Natural killer cell treated with Interleukin-12 subunit alpha and Interleukin-12 subunit beta and Interleukin-15 and Interleukin-18, amount 100 ng/mL, for 72 hours (primary cell): ENCODE measurements around the gene LCE3C. TPM values are rescaled to one million over a fixed set of nuclear protein-coding genes. Genes with fewer than 3 reads are reported as not detected.
"Not testable (repeated sequence)": the region's sequence is repeated elsewhere in the genome, so short reads cannot be mapped to it uniquely, and the experiment has no call there.

Source experiments
- ATAC-seq, 2 donors: fragments of 150-1000 bp; cut with Tn5 transposase in 1 of 2; sonication (Bioruptor Pico), chemical (Tn5 transposase) in 1 of 2; 2 replicates each; pipeline ENCODE4 v1.10.0; 2021
- DNase-seq: peaks from one replicate; pipeline ENCODE4 v3.0.0; 2022; ENCODE audit warnings: low spot score
- H3K27ac Mint-ChIP-seq, 2 donors: 1 replicate in 1 of 2; 2 replicates in 1 of 2; pipeline ENCODE4 v1.8.0; 2022; ENCODE audit warnings: mixed read lengths in 2 of 2, mild to moderate bottlenecking in 1 of 2, moderate library complexity in 1 of 2
- H3K27me3 Mint-ChIP-seq, 2 donors: 1 replicate in 1 of 2; 2 replicates in 1 of 2; pipeline ENCODE4 v1.8.0; 2022; ENCODE audit warnings: mixed read lengths in 2 of 2
- H3K36me3 Mint-ChIP-seq: one replicate; pipeline ENCODE4 v1.8.0; 2022; ENCODE audit warnings: mixed read lengths
- H3K4me1 Mint-ChIP-seq, 2 donors: 1 replicate in 1 of 2; 2 replicates in 1 of 2; pipeline ENCODE4 v1.8.0; 2022; ENCODE audit warnings: low read depth in 2 of 2, mixed read lengths in 2 of 2, mild to moderate bottlenecking in 1 of 2
- H3K4me3 Mint-ChIP-seq: one replicate; pipeline ENCODE4 v1.8.0; 2022; ENCODE audit warnings: mixed read lengths
- H3K9me3 Mint-ChIP-seq: 2 replicates; pipeline ENCODE4 v1.8.0; 2022; ENCODE audit warnings: mixed read lengths
- total RNA-seq, 2 donors: library from RNA; stranded (reverse); gene quantifications; one replicate each; pipeline ENCODE4 v1.2.3, GENCODE V29; 2022

LCE3C gene, protein sequence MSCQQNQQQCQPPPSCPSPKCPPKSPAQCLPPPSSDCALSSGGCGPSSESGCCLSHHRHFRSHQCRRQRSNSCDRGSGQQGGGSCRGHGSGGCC
- total RNA-seq: not detected

- Mint-ChIP-seq H3K36me3 (no peaks in the 10 kb centered on the region), H3K9me3 (peaks cover 2% of the 10 kb centered on the region), H3K4me1 (no peaks in the 10 kb centered on the region), H3K27me3 (peaks cover 0 to 6% of the 10 kb centered on the region in 2 donors), H3K27ac (no peak within 1 kb of the TSS), H3K4me3 (no peak within 1 kb of the TSS)
- ATAC-seq (no peak), DNase-seq (no peak)
Observed at GRCh38 chr1:152599934-152600333, at the start of gene LCE3C. Gene LCE3C (plus strand): TSS chr1:152600234. CDS start chr1:152600732, 498 bp downstream.

DNA sequence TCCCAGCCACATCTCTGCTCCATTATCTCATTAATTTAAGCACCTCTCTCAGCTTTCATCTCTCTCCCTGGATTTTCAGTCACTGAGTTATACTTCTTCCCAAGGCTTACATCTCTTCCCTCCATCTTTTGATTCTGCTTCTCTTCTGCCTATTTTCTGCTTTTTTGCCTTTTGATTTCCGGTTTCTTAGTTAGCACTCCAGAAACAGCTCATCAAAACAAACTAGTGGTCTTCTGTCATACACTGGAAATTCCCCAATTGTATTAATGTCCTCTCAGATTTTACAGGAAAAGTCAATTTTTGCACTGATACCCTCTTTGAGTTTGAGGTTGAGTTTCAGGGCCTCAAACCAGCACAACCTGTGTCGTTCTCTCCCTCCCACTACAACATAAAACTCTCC is 34.9 kb upstream of the LCE3C start:
- Mint-ChIP-seq H3K4me3 (peak overlapping the region; percentile 47), H3K36me3 (peaks cover 7% of the 10 kb centered on the region), H3K27ac (peak overlapping the region in 1 of 2 donors; percentile 26), H3K4me1 (peaks cover 0 to 9% of the 10 kb centered on the region in 2 donors), H3K27me3 (peaks cover 21 to 31% of the 10 kb centered on the region in 2 donors), H3K9me3 (no peaks in the 10 kb centered on the region)
- DNase-seq (no peak), ATAC-seq (no peak)

- H3K4me3 Mint-ChIP-seq: no peak overlapping the region
- peaks cover 0 to 9% of the 10 kb centered on the region in 2 donors for H3K4me1 Mint-ChIP-seq
- peaks cover 7% of the 10 kb centered on the region for H3K36me3 Mint-ChIP-seq
- H3K9me3 Mint-ChIP-seq: no peaks in the 10 kb centered on the region
- ATAC-seq (peak; percentile 48 to 53), DNase-seq (no peak)
- peak overlapping the region in 1 of 2 donors; percentile 26 for H3K27ac Mint-ChIP-seq
- peaks cover 21 to 31% of the 10 kb centered on the region in 2 donors for H3K27me3 Mint-ChIP-seq
Observed at GRCh38 chr1:152565535-152566215, 34.4 kb upstream of the LCE3C start.

GRCh38 chr1:152566681-152567080 is 33.4 kb upstream of the LCE3C start, which contains the start of gene LCE3E:
Gene LCE3E (minus strand): TSS chr1:152566780. CDS start chr1:152566208, 572 bp downstream.
- H3K9me3 Mint-ChIP-seq: no peaks in the 10 kb centered on the region
- ATAC-seq (peak in 1 of 2 donors; percentile 31), DNase-seq (no peak)
- no peak within 1 kb of the TSS for H3K4me3 Mint-ChIP-seq
- H3K36me3 Mint-ChIP-seq: peaks cover 7% of the 10 kb centered on the region
- no peak within 1 kb of the TSS for H3K27ac Mint-ChIP-seq
- peaks cover 0 to 9% of the 10 kb centered on the region in 2 donors for H3K4me1 Mint-ChIP-seq
- peaks cover 24 to 41% of the 10 kb centered on the region in 2 donors for H3K27me3 Mint-ChIP-seq

DNA sequence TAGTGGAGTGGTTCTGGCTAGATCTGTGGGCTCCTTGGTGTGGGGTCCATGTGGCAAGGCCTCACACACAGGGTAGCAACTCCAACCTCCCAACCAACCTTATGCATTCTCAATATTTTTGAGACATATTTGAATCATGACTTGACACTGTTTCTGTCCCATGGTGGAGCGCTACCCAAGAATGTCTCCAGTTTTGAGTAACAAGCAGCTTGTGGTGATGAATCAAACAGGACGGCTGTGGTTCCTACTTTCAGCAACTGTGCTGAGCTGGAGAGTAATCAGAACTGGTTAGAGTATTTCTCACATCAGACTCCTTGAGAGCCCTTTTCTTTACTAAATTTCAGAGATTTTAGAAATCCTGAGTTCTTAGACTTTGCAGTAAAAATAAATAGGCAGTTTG is 22.9 kb upstream of the LCE3C start:
- no peaks in the 10 kb centered on the region for H3K36me3 Mint-ChIP-seq
- no peaks in the 10 kb centered on the region for H3K4me1 Mint-ChIP-seq
- H3K9me3 Mint-ChIP-seq: no peaks in the 10 kb centered on the region
- peaks cover 25 to 50% of the 10 kb centered on the region in 2 donors for H3K27me3 Mint-ChIP-seq
- ATAC-seq (peak in 1 of 2 donors; percentile 86), DNase-seq (no peak)
- H3K4me3 Mint-ChIP-seq: no peak overlapping the region
- no peak overlapping the region for H3K27ac Mint-ChIP-seq

- H3K4me1 Mint-ChIP-seq: not testable (repeated sequence)
Observed at GRCh38 chr1:152579526-152579925, 20.5 kb upstream of the LCE3C start.

DNA sequence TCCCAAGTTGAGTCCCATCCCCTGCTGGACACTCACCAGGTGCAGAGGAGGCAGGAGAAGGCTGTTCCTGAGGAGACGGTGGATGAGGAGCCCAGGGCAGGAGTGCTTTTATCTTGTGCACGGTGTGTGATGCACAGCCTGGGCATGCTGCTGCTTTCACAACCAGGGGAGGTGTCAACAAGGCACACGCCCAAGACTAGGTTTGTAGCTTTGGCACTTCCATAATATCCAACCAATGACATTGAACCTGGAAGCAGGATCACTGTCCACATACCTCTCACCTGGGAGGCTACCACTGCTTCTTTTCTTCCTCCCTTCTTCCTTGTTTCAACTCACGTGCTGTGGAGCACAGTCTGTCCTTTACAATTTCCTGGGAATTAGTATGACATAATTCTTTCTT is 19.6 kb upstream of the LCE3C start, which contains the start of gene LCE3D:
TSS of gene LCE3D (minus strand) at position 84 of the 400 bp plus-strand sequence. CDS start 580 bp downstream, outside the sequence.
- DNase-seq (no peak), ATAC-seq (no peak)
- H3K4me1 Mint-ChIP-seq: no peaks in the 10 kb centered on the region
- H3K27me3 Mint-ChIP-seq: peaks cover 10 to 20% of the 10 kb centered on the region in 2 donors
- H3K27ac Mint-ChIP-seq: no peak within 1 kb of the TSS
- no peaks in the 10 kb centered on the region for H3K9me3 Mint-ChIP-seq
- no peaks in the 10 kb centered on the region for H3K36me3 Mint-ChIP-seq
- no peak within 1 kb of the TSS for H3K4me3 Mint-ChIP-seq

More at GRCh38 chr1:152579526-152579925, 20.5 kb upstream of the LCE3C start:
- not testable (repeated sequence) for DNase-seq, H3K9me3 Mint-ChIP-seq, H3K27ac Mint-ChIP-seq, H3K36me3 Mint-ChIP-seq, ATAC-seq, H3K4me3 Mint-ChIP-seq
- peaks cover 14 to 29% of the 10 kb centered on the region in 2 donors for H3K27me3 Mint-ChIP-seq

GRCh38 chr1:152582647-152583046 is 17.4 kb upstream of the LCE3C start:
- Mint-ChIP-seq H3K4me1 (no peaks in the 10 kb centered on the region), H3K27me3 (peaks cover 12 to 27% of the 10 kb centered on the region in 2 donors), H3K9me3 (no peaks in the 10 kb centered on the region), H3K36me3 (no peaks in the 10 kb centered on the region), H3K4me3 (no peak overlapping the region), H3K27ac (no peak overlapping the region)
- no peak for DNase-seq
- peak in 1 of 2 donors; percentile 41 for ATAC-seq

DNA sequence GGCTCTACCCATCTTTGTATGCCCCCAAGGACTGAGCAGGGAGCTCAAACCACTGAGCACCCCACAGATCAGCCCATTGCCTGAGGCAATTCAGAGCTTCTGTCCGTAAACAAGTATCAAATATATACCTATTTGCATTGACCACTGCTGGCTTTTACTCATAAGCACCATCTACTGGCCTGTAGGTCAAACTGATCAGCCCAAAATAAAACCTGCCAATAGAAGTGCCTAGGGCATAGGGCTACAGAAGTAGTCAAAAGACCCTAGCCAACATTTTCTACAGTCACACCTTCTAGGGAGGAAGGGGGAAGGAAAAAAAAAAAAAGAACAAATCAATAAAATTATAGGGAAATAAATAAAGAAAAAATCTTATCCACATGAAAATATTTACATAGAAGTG is 14.4 kb upstream of the LCE3C start:
- Mint-ChIP-seq H3K27me3 (peaks cover 4 to 22% of the 10 kb centered on the region in 2 donors), H3K36me3 (no peaks in the 10 kb centered on the region), H3K9me3 (no peaks in the 10 kb centered on the region), H3K4me3 (no peak overlapping the region), H3K4me1 (no peaks in the 10 kb centered on the region), H3K27ac (no peak overlapping the region)
- DNase-seq (no peak), ATAC-seq (no peak)

- Mint-ChIP-seq H3K9me3 (peaks cover 5% of the 10 kb centered on the region), H3K4me1 (no peaks in the 10 kb centered on the region), H3K4me3 (no peak overlapping the region), H3K27ac (no peak overlapping the region), H3K27me3 (no peaks in the 10 kb centered on the region), H3K36me3 (no peaks in the 10 kb centered on the region)
- ATAC-seq (no peak), DNase-seq (no peak)
Observed at GRCh38 chr1:152596986-152597385, 3.0 kb upstream of the LCE3C start.

DNA sequence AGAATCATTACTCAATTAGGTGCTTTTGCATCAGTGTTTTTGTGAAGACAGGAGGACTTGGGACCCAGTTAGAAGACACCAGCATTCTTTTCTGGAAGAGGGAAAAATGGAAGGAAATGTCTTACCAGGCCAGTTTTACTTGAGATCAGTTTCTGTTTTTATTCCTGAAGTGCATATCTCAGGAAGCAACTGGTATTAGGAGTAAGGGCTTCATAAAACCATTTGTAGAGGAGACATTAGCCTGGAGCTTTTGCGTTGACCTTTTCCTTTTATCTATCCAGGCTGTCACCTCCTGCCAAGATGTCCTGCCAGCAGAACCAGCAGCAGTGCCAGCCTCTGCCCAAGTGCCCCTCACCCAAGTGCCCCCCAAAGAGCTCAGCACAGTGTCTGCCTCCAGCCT is 13.5 kb downstream of the LCE3C start, which contains the start of gene LCE3B:
TSS of gene LCE3B (plus strand) at position 301 of the 400 bp plus-strand sequence. CDS start at position 301, 0 bp downstream.
- Mint-ChIP-seq H3K4me1 (no peaks in the 10 kb centered on the region), H3K27me3 (peaks cover 7 to 8% of the 10 kb centered on the region in 2 donors), H3K36me3 (peaks cover 4% of the 10 kb centered on the region), H3K4me3 (no peak within 1 kb of the TSS), H3K9me3 (peaks cover 3% of the 10 kb centered on the region), H3K27ac (no peak within 1 kb of the TSS)
- DNase-seq (no peak), ATAC-seq (no peak)

DNA sequence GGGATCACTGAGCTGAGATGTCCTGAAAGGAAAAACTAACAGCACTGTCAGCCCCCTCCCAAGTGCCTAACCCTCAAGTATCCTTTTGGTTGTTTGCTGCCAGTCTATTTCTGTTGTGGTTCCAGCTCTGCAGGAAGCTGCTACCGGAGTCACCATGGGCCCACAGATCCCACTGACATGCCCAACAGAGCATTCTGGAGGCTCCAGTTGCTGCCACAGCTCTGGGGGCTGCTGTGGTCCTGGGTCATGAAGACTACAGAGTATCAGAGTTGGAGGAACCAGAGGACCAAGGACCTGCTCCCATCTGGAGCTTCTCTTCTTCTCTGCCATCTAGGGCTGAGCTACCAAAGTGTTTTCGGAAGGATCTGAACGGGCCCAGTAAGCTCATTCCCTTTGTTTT is 22.0 kb downstream of the LCE3C start:
- DNase-seq (no peak), ATAC-seq (peak in 1 of 2 donors; percentile 50)
- Mint-ChIP-seq H3K4me3 (no peak overlapping the region), H3K9me3 (peaks cover 6% of the 10 kb centered on the region), H3K27ac (no peak overlapping the region), H3K27me3 (peaks cover 21 to 27% of the 10 kb centered on the region in 2 donors), H3K4me1 (peaks cover 3 to 4% of the 10 kb centered on the region in 2 donors), H3K36me3 (peaks cover 7% of the 10 kb centered on the region)

- DNase-seq (no peak), ATAC-seq (peak; percentile 58 to 69)
- Mint-ChIP-seq H3K27me3 (peaks cover 22 to 35% of the 10 kb centered on the region in 2 donors), H3K4me1 (peaks cover 3 to 4% of the 10 kb centered on the region in 2 donors), H3K9me3 (peaks cover 6% of the 10 kb centered on the region), H3K36me3 (peaks cover 7% of the 10 kb centered on the region), H3K27ac (no peak within 1 kb of the TSS), H3K4me3 (no peak within 1 kb of the TSS)
Observed at GRCh38 chr1:152622803-152623202, 22.8 kb downstream of the LCE3C start, which contains the start of gene LCE3A. Gene LCE3A (minus strand): TSS chr1:152623103. CDS start chr1:152623103, 0 bp downstream.
